GM23248 (cell line): ENCODE data around the gene NEDD9. TPM values are rescaled to one million over a fixed set of nuclear protein-coding genes. Genes with fewer than 3 reads are reported as not detected.

Source experiments
- DNase-seq: peaks from one replicate; pipeline ENCODE4 v3.0.0-alpha.2; 2015
- H2AFZ ChIP-seq: fragments of 200-600 bp; sonication (generic); 2 replicates; pipeline ENCODE4 v1.6.1; 2016; ENCODE audit warnings: antibody characterized with exemption
- H3F3A ChIP-seq: fragments of 200-600 bp; sonication (generic); 2 replicates; pipeline ENCODE4 v1.6.1; 2016; ENCODE audit warnings: mild to moderate bottlenecking, antibody characterized with exemption, mixed run types; ENCODE audit not compliant: insufficient read depth
- H3K27ac ChIP-seq: fragments of 200-600 bp; sonication (generic); 2 replicates; pipeline ENCODE4 v1.5.1; 2016; ENCODE audit warnings: mild to moderate bottlenecking
- H3K27me3 ChIP-seq: fragments of 200-600 bp; sonication (generic); replicated peaks from 2 replicates; pipeline ENCODE4 v1.6.1; 2016; ENCODE audit warnings: mild to moderate bottlenecking; ENCODE audit not compliant: insufficient read depth
- H3K36me3 ChIP-seq: fragments of 200-600 bp; sonication (generic); 2 replicates; pipeline ENCODE4 v1.6.1; 2016; ENCODE audit warnings: low read depth, mild to moderate bottlenecking
- H3K4me1 ChIP-seq: fragments of 200-600 bp; sonication (generic); 2 replicates; pipeline ENCODE4 v1.6.1; 2016; ENCODE audit warnings: mild to moderate bottlenecking; ENCODE audit not compliant: insufficient read depth
- H3K4me2 ChIP-seq: fragments of 200-600 bp; sonication (generic); one replicate; pipeline ENCODE4 v1.6.1; 2016; ENCODE audit warnings: mild to moderate bottlenecking; ENCODE audit not compliant: unreplicated experiment
- H3K4me3 ChIP-seq: fragments of 200-600 bp; sonication (generic); 2 replicates; pipeline ENCODE4 v1.5.1; 2016; ENCODE audit warnings: mild to moderate bottlenecking
- H3K79me2 ChIP-seq: fragments of 200-600 bp; sonication (generic); 2 replicates; pipeline ENCODE4 v1.6.1; 2016; ENCODE audit warnings: mild to moderate bottlenecking; ENCODE audit not compliant: insufficient read depth
- H3K9ac ChIP-seq: fragments of 200-600 bp; sonication (generic); 2 replicates; pipeline ENCODE4 v1.6.1; 2016; ENCODE audit warnings: mild to moderate bottlenecking
- H3K9me2 ChIP-seq: fragments of 200-600 bp; sonication (generic); 2 replicates; pipeline ENCODE4 v1.6.1; 2016; ENCODE audit warnings: mixed run types, mild to moderate bottlenecking, moderate library complexity; ENCODE audit not compliant: insufficient read depth
- H3K9me3 ChIP-seq: fragments of 200-600 bp; sonication (generic); one replicate; pipeline ENCODE4 v1.6.1; 2017; ENCODE audit warnings: low read depth
- H4K20me1 ChIP-seq: fragments of 200-600 bp; sonication (generic); 2 replicates; pipeline ENCODE4 v1.6.0; 2016; ENCODE audit not compliant: insufficient read depth
- EZH2 ChIP-seq: fragments of 200-600 bp; sonication (generic); IDR thresholded peaks from 2 replicates; pipeline ENCODE4 v1.6.1; 2018; ENCODE audit warnings: antibody characterized with exemption, mild to moderate bottlenecking; ENCODE audit not compliant: insufficient read depth, poor library complexity, severe bottlenecking
- EZH2phosphoT487 ChIP-seq: fragments of 200-600 bp; sonication (generic); IDR thresholded peaks from 2 replicates; pipeline ENCODE4 v1.6.1; 2018; ENCODE audit warnings: antibody characterized with exemption, moderate library complexity, mild to moderate bottlenecking, low read depth; ENCODE audit not compliant: insufficient read depth
- WGBS, 2 experiments: methylation state at CpG; one replicate each; pipeline ENCODE4 v1.1.6; 2015 to 2017; ENCODE audit warnings: low lambda C conversion rate in 2 of 2, low coverage in 1 of 2; ENCODE audit errors: missing lambda C conversion rate in 2 of 2; 5-methylcytosine and 5-hydroxymethylcytosine counted together
- in situ Hi-C: fragments of 300-500 bp; cut with MboI; formaldehyde crosslinking; loops from 2 replicates; pipeline ENCODE4 v1.15.0; 2020
- polyA plus RNA-seq: library from polyadenylated mRNA; unstranded; fragments of >200 nt; fragmentation: Nextera tagmentation; extraction: Ambion mirVana; gene quantifications from 2 replicates; pipeline ENCODE4 v1.2.1, GENCODE V29; 2016
- total RNA-seq: library from RNA; depleted of rRNA; stranded (reverse); fragments of >200 nt; shearing (Covaris generic); gene quantifications from 2 replicates; pipeline ENCODE4 v1.2.3, GENCODE V29; 2014

The NEDD9 gene
- total and polyA plus RNA-seq, 2 experiments from 2014 or later: 3.0 to 4.2 TPM

DNA sequence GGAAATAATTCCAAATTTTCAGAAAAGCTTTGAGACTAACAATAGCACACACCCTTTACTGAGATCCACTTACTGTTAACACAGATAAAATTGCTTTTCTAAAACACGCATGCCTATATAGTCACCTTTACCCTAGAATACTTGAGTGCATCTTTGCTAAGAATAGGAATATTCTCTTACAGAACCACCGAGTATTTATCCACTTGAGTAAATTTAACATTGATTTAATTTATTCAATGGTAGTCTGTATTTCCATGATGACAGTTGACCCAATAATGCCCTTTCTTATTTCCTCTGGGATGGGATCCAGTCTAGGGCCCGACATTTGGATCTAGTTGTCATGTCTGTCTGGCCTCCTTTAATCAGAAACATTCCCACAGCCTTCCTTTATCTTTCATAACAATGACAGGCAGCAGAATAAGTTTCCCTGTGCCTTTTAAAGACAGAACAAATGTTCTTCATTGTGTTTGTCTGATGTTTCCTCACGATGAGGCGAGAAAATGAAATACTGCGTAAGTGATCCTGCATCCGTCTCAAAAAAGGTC is 64.3 kb downstream of the NEDD9 start:
- Histone ChIP-seq H3K27ac (no peak overlapping the region), H3K79me2 (no peaks in the 10 kb centered on the region), H3K4me2 (no peak overlapping the region), H3K9me3 (no peaks in the 10 kb centered on the region), H3K4me3 (no peak overlapping the region), H3K36me3 (no peaks in the 10 kb centered on the region), H3F3A (no peaks in the 10 kb centered on the region), H3K9me2 (no peaks in the 10 kb centered on the region), H3K27me3 (no peaks in the 10 kb centered on the region), H4K20me1 (no peaks in the 10 kb centered on the region), H2AFZ (no peak overlapping the region), H3K9ac (no peak overlapping the region), H3K4me1 (no peaks in the 10 kb centered on the region)
- TF ChIP-seq EZH2phosphoT487 (no peak), EZH2 (no peak)
- WGBS, 2 experiments: 54 to 56% methylated on average over 7 of the region's 7 CpGs
- in situ Hi-C loops: loop anchor here (10.0 kb wide), 1 partner anchor 317 kb away; no protein-coding TSS in a partner anchor
- no peak for DNase-seq

DNA sequence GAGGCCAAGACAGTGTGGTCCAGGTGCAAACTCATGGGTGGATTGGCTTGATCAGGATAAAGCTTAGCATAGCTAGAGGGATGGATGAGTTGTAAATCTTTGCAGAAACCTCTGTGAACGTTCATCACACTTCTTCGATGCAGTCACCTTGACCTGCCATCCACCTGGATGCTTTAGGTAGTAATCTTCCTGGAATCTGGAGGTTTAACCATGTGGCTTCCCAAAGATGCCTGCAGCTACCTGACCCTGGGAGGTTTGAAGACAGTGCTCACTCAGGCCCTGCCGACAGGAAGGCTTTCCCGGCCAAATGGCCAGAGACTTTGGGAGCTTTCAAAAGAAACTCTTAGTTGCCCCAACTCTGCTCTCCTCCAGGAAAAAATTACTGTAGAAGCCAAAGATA is 65.5 kb downstream of the NEDD9 start:
- no peak overlapping the region for H2AFZ ChIP-seq
- no peak overlapping the region for H3K4me2 ChIP-seq
- no peaks in the 10 kb centered on the region for H3K9me2 ChIP-seq
- H3K4me1 ChIP-seq: no peaks in the 10 kb centered on the region
- H3K27ac ChIP-seq: no peak overlapping the region
- TF ChIP-seq EZH2 (no peak), EZH2phosphoT487 (no peak)
- no peaks in the 10 kb centered on the region for H3K27me3 ChIP-seq
- H3K9ac ChIP-seq: no peak overlapping the region
- no peaks in the 10 kb centered on the region for H3K79me2 ChIP-seq
- no peaks in the 10 kb centered on the region for H4K20me1 ChIP-seq
- WGBS, 2 experiments: 89 to 90% methylated on average over 4 of the region's 4 CpGs
- no peaks in the 10 kb centered on the region for H3F3A ChIP-seq
- no peaks in the 10 kb centered on the region for H3K36me3 ChIP-seq
- no peak overlapping the region for H3K4me3 ChIP-seq
- no peak for DNase-seq
- in situ Hi-C loops: loop anchor here (10.0 kb wide), 1 partner anchor 318 kb away; no protein-coding TSS in a partner anchor
- H3K9me3 ChIP-seq: no peaks in the 10 kb centered on the region

DNA sequence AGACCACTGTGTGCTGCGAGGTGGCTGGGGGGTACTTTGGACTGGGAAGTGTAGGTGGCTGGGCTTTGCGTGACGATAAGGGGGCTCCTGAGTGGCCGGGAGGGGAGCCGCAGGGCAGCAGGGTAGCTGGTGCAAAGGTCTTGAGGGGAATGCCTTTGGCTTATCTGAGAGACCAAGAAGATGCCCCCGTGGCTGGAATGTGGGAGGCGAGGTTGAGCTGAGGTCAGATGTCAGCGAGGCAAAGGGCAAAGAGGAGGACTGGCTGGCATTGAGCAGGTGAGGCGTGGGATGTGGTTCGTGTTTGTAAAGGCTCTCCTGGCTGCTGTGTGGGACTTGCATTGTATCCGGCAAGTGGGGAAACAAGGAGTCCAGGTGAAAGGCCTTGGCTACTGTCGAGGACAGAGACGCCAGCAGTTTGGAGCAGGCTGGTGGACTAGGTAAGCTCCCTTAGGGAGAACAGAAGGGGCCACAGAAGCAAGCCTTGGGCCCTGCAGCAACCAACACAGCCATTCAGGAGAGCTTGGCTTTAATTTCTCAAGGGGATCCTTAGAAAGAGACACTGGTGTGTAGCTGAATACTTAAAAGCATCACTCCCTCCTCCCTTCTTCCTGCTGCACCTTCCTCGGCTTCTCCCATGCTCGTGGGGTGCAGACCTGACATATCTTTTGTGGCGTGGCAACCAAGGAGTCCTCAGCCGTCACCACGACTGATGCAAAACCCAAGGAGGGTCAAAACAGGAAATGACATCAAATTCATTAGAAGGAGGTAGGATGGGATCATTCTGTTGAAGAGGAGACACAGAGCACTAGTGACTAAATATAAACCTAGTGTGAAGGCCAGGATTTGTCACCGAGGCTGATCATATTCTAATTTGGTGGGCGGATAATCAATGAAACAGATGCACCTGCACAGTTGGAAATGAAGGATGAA is 67.5 kb downstream of the NEDD9 start:
- H3K36me3 ChIP-seq: no peaks in the 10 kb centered on the region
- peaks cover 9% of the 10 kb centered on the region for H3K4me1 ChIP-seq
- H3K9ac ChIP-seq: no peak overlapping the region
- no peaks in the 10 kb centered on the region for H3K79me2 ChIP-seq
- no peaks in the 10 kb centered on the region for H3K9me3 ChIP-seq
- no peaks in the 10 kb centered on the region for H3K27me3 ChIP-seq
- H3K4me3 ChIP-seq: no peak overlapping the region
- H3K9me2 ChIP-seq: no peaks in the 10 kb centered on the region
- TF ChIP-seq EZH2 (no peak), EZH2phosphoT487 (no peak)
- no peak overlapping the region for H2AFZ ChIP-seq
- WGBS, 2 experiments: 83 to 84% methylated on average over 20 of the region's 20 CpGs
- in situ Hi-C loops: loop anchor here (10.0 kb wide), 1 partner anchor 320 kb away; no protein-coding TSS in a partner anchor
- H3K27ac ChIP-seq: no peak overlapping the region
- H3F3A ChIP-seq: 0 out of 2 replicates have a peak, but pooled peaks cover 11% of the 10 kb centered on the region
- H4K20me1 ChIP-seq: no peaks in the 10 kb centered on the region
- DNase-seq: no peak
- H3K4me2 ChIP-seq: no peak overlapping the region

DNA sequence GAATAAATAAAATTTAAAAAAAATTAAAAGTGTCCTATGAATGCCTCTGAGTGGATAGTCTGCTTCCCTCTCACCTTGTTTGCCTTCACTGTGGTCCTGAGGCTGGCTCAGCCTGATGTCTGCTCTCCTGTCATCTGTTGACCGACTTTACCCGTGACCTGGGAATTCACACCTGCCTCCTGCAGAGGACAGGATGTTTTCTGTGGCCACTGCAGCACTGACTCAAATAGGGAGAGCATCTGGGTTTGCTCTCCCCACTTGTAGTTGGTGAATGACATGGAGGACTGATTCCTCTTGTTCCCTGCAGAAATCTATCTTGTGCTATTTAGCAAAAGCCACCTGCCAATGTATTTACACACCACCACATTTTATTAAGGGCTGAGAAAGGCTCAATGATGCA is 68.5 kb downstream of the NEDD9 start:
- WGBS, 2 experiments: 92 to 96% methylated on average over 2 of the region's 2 CpGs
- no peaks in the 10 kb centered on the region for H3K9me3 ChIP-seq
- no peak overlapping the region for H3K9ac ChIP-seq
- peaks cover 9% of the 10 kb centered on the region for H3K4me1 ChIP-seq
- H3K4me2 ChIP-seq: no peak overlapping the region
- 0 out of 2 replicates have a peak, but pooled peaks cover 11% of the 10 kb centered on the region for H3F3A ChIP-seq
- H3K4me3 ChIP-seq: no peak overlapping the region
- H3K36me3 ChIP-seq: no peaks in the 10 kb centered on the region
- no peak for DNase-seq
- TF ChIP-seq EZH2 (no peak), EZH2phosphoT487 (no peak)
- no peaks in the 10 kb centered on the region for H3K27me3 ChIP-seq
- H2AFZ ChIP-seq: no peak overlapping the region
- no peaks in the 10 kb centered on the region for H3K9me2 ChIP-seq
- no peaks in the 10 kb centered on the region for H3K79me2 ChIP-seq
- in situ Hi-C loops: loop anchor here (10.0 kb wide), 1 partner anchor 321 kb away; no protein-coding TSS in a partner anchor
- no peak overlapping the region for H3K27ac ChIP-seq
- H4K20me1 ChIP-seq: no peaks in the 10 kb centered on the region
